ENCODE measurements around the gene LRRC3C.
A peak's percentile ranks its signal among the peaks of the same experiment; 100 is the strongest.

Gene LRRC3C

GRCh38 chr17:39950871-39951348 is 23.4 kb downstream of the LRRC3C start:
- no peak for DNase-seq (ENCODE audit: low spot score)

- no peak for DNase-seq (ENCODE audit: low spot score)
Measured at GRCh38 chr17:39951924-39952679, 24.6 kb downstream of the LRRC3C start.

- peak; percentile 96 for DNase-seq (ENCODE audit: low spot score)
Measured at GRCh38 chr17:39952680-39953470, 25.3 kb downstream of the LRRC3C start.

GRCh38 chr17:39953471-39953888 is 25.9 kb downstream of the LRRC3C start:
- no peak for DNase-seq (ENCODE audit: low spot score)

GRCh38 chr17:39954876-39955275 is 27.3 kb downstream of the LRRC3C start:
- no peak for DNase-seq (ENCODE audit: low spot score)

GRCh38 chr17:39955726-39956225 is 28.2 kb downstream of the LRRC3C start:
- DNase-seq (ENCODE audit: low spot score): no peak

- DNase-seq (ENCODE audit: low spot score): no peak
Measured at GRCh38 chr17:39960524-39961041, 33.1 kb downstream of the LRRC3C start.

GRCh38 chr17:39962642-39963220 is 35.2 kb downstream of the LRRC3C start, which contains the start of gene GSDMA:
Gene GSDMA (plus strand): TSS chr17:39963004. CDS start chr17:39965688, 2,684 bp downstream.
- no peak for DNase-seq (ENCODE audit: low spot score)

- no peak for DNase-seq (ENCODE audit: low spot score)
Measured at GRCh38 chr17:39963829-39964228, 36.3 kb downstream of the LRRC3C start.

GRCh38 chr17:39965017-39965699 is 37.6 kb downstream of the LRRC3C start:
- DNase-seq (ENCODE audit: low spot score): no peak

GRCh38 chr17:39966771-39967170 is 39.2 kb downstream of the LRRC3C start:
- DNase-seq (ENCODE audit: low spot score): no peak

GRCh38 chr17:39968761-39969160 is 41.2 kb downstream of the LRRC3C start:
- DNase-seq (ENCODE audit: low spot score): no peak

- DNase-seq (ENCODE audit: low spot score): no peak
Measured at GRCh38 chr17:39969375-39969774, 41.8 kb downstream of the LRRC3C start.

- no peak for DNase-seq (ENCODE audit: low spot score)
Measured at GRCh38 chr17:39970157-39970692, 42.7 kb downstream of the LRRC3C start.

- no peak for DNase-seq (ENCODE audit: low spot score)
Measured at GRCh38 chr17:39971076-39971603, 43.6 kb downstream of the LRRC3C start.

GRCh38 chr17:39972271-39972670 is 44.7 kb downstream of the LRRC3C start:
- DNase-seq (ENCODE audit: low spot score): no peak

- no peak for DNase-seq (ENCODE audit: low spot score)
Measured at GRCh38 chr17:39973496-39973895, 46.0 kb downstream of the LRRC3C start.

- no peak for DNase-seq (ENCODE audit: low spot score)
Measured at GRCh38 chr17:39974433-39974832, 46.9 kb downstream of the LRRC3C start.

- no peak for DNase-seq (ENCODE audit: low spot score)
Measured at GRCh38 chr17:39975801-39976200, 48.3 kb downstream of the LRRC3C start.

GRCh38 chr17:39979016-39979670 is 51.6 kb downstream of the LRRC3C start:
- DNase-seq (ENCODE audit: low spot score): no peak

All from cerebellar cortex (tissue), 1 donor.